Lower leg skin (tissue), 4 donors: ENCODE measurements around the gene PPL. TPM values are rescaled to one million over a fixed set of nuclear protein-coding genes. Genes with fewer than 3 reads are reported as not detected.

ENCODE experiments used
- DNase-seq, 2 donors: peaks; one replicate each; pipeline ENCODE4 v3.0.0-alpha.2; 2019; ENCODE audit warnings: low spot score in 2 of 2
- H3K4me3 ChIP-seq: fragments of 200-600 bp; sonication (generic); 2 replicates; pipeline ENCODE4 v1.5.1; 2017; ENCODE audit warnings: mild to moderate bottlenecking, low read depth; ENCODE audit not compliant: poor library complexity, severe bottlenecking
- POLR2A ChIP-seq, 2 donors: fragments of 450-650 bp; IDR thresholded peaks; one replicate each; pipeline ENCODE4 v1.6.1; 2016 to 2017; ENCODE audit warnings: antibody characterized with exemption in 2 of 2, mild to moderate bottlenecking in 1 of 2, moderate library complexity in 1 of 2
- WGBS, 2 donors: methylation state at CpG; one replicate each; pipeline ENCODE4 v1.1.5; 2018; 5-methylcytosine and 5-hydroxymethylcytosine counted together
- intact Hi-C: fragments of 100-400 bp; cut with DNase I; formaldehyde crosslinking; loops from one replicate; pipeline ENCODE4 v1.15.0; 2023; ENCODE audit warnings: low total_unique reads
- total RNA-seq, 4 donors: library from RNA; depleted of rRNA; stranded (reverse); fragments of >200 nt; gene quantifications; one replicate each; pipeline ENCODE4 v1.1.0, GENCODE V29; 2016
- TF ChIP-seq, protein P1 (sequence below), 3 donors: fragments of 450-650 bp; IDR thresholded peaks; one replicate each; pipeline ENCODE4 v1.5.1; 2016; ENCODE audit warnings: antibody characterized with exemption in 3 of 3, mild to moderate bottlenecking in 3 of 3, moderate library complexity in 2 of 3

The PPL gene
- total RNA-seq, 4 donors from 2014 or later = 445 to 545 (median 495) TPM

DNA sequence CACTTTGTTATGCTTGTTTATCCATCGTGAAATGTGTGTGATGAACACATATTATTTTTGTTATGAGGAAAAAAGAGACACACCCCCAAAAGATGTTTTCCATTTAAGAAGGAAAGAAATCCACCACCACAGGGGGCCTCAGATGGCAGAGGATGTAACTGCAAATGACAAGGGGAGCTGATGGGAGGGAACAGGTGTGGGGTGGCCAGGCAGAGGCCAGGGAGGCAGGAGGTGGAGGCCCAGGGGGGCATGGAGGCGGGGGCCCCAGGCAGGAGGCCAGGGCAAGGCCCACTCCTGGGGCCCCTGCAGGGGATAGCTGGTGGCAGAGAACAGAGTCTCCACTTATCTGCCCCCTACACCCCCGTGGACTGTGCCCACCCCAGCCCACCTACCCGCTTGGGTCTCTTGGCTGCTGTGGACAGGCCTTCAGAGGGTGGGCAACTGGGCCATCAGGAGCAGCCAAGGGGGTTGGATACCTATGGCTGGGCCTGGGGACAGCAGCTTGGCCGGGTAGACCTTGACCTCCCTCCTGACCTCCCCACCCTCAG lies 28.0 kb downstream of the PPL start:
- TF ChIP-seq POLR2A (IDR thresholded peaks at IDR 0.05) = no peak
- TF ChIP-seq, protein P1, sequence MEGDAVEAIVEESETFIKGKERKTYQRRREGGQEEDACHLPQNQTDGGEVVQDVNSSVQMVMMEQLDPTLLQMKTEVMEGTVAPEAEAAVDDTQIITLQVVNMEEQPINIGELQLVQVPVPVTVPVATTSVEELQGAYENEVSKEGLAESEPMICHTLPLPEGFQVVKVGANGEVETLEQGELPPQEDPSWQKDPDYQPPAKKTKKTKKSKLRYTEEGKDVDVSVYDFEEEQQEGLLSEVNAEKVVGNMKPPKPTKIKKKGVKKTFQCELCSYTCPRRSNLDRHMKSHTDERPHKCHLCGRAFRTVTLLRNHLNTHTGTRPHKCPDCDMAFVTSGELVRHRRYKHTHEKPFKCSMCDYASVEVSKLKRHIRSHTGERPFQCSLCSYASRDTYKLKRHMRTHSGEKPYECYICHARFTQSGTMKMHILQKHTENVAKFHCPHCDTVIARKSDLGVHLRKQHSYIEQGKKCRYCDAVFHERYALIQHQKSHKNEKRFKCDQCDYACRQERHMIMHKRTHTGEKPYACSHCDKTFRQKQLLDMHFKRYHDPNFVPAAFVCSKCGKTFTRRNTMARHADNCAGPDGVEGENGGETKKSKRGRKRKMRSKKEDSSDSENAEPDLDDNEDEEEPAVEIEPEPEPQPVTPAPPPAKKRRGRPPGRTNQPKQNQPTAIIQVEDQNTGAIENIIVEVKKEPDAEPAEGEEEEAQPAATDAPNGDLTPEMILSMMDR (IDR thresholded peaks at IDR 0.05) = no peak
- H3K4me3 ChIP-seq = no peak overlapping the region
- no peak for DNase-seq
- intact Hi-C loops = no loop called here
- 83 to 86% methylated on average over 5 of the region's 5 CpGs for WGBS, 2 donors

DNA sequence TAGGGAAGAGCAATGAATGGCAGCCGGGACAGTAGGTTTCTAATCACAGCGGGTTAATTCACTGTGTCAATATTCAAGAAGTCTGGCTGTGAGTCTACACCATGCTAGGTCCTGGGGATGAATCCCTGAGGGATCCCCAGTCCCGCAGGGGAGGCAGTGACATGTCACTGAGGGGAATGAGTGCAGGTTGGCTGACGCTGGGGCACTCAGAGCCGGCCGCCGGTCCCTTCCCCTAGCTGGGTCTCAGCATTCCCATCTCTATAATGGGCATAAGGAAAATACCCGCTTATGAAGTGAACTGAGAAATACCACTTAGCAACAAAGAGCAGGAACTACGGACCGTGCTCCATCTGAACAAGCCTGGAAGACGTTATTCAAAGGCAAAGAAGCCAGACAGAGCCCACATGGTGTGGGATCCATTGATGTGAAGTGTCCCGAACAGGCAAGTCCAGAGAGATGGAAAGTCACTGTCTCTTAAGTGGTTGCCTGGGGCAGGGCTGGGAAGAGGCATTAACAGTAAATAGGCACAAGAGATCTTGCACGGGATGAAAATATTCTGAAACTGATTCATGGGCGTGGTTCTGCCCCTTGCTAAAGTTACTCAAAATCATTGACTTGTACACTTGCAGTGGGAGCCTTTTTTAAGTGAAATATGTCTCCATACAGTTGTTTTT lies 31.9 kb downstream of the PPL start:
- intact Hi-C loops = no loop called here
- WGBS, 2 donors = 86 to 92% methylated on average over 14 of the region's 14 CpGs
- no peak overlapping the region for H3K4me3 ChIP-seq
- TF ChIP-seq POLR2A (IDR thresholded peaks at IDR 0.05) = no peak
- TF ChIP-seq, protein P1 (IDR thresholded peaks at IDR 0.05) = no peak
- DNase-seq = no peak

DNA sequence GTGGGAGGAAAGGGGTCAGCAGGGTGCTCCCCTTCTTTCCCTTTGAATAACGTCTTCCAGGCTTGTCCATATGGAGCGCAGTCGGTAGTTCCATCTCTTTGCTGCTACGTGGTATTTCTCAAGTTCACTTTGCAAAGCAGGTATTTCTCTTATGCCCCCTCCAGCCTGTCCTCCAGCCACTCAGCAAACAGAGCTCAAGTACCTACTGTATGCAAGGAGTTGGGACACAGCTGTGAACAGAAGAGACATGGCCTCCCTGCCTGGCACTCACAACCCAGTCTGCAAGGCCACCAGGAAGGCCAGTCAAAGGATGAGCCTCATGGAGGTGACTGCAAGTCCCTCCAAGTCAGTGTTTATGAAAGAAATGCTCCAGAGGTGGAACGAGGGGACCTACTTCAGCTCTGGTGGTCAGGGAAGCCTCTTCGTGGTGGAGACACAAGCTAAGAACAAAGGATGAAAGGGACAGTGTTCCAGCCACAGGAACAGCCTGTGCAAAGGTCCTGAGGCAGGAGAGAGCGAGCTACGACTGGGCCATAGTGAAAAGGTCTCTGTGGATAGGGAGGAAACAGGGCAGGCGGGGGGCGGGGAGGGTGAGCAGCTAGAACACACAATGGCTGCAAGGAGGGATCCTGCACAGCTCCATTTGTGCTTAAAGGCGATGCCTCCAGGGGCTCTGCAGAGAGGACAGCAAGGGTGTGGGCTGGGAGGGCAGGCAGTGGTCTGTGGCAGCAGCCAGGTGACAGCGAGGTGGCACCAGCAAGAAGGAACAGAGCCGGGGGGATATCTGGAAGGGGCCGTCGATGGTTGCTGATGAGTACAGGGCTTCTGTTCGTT lies 32.6 kb downstream of the PPL start:
- H3K4me3 ChIP-seq = no peak overlapping the region
- intact Hi-C loops = no loop called here
- no peak for DNase-seq
- TF ChIP-seq, protein P1 (IDR thresholded peaks at IDR 0.05) = no peak
- no peak for TF ChIP-seq POLR2A (IDR thresholded peaks at IDR 0.05)
- WGBS, 2 donors = 80 to 82% methylated on average over 16 of the region's 16 CpGs

DNA sequence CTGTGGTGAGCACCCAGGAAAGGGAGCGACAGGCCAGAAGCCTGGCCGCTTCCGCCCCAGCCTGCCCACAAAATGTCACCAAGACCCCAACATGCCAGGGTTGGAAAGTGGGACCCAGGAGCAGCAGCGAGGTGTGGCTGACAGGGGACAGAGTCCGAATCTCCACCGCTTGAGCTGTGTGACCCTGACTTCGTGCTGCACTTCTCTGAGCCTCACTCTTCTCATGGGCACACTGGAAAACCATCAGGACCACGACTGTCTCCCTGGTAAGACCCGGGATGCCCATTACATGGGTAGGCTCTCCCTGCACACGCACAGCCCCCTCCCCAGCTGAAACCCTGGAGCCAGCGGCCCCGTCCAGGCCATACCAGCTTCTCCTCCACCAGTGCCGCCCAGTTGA lies 34.9 kb downstream of the PPL start:
- WGBS, 2 donors = 88 to 99% methylated on average over 12 to 13 of the region's 13 CpGs
- TF ChIP-seq, protein P1 (IDR thresholded peaks at IDR 0.05) = no peak
- no peak for TF ChIP-seq POLR2A (IDR thresholded peaks at IDR 0.05)
- intact Hi-C loops = no loop called here
- no peak overlapping the region for H3K4me3 ChIP-seq
- no peak for DNase-seq

DNA sequence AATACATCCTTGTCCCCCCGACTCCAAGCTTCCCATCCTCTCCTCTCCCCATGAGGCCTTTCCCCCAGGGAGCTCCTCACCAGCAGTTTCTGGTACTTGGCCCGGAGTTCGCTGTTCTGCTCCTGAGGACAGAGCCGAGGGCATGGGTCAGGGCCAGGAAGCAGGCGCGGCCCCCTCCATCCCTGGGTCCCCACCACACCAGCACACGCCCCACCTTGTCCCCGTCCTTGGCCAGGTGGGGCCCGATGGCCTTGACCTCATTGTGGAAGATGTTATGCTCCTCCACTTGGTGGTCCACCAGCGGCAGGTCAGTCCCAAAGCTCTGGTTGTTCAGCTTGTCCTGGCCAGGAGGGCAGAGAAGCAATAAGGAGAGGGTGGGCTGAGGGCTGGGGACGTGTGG lies 36.2 kb downstream of the PPL start:
- WGBS, 2 donors = 88 to 91% methylated on average over 11 of the region's 11 CpGs

DNA sequence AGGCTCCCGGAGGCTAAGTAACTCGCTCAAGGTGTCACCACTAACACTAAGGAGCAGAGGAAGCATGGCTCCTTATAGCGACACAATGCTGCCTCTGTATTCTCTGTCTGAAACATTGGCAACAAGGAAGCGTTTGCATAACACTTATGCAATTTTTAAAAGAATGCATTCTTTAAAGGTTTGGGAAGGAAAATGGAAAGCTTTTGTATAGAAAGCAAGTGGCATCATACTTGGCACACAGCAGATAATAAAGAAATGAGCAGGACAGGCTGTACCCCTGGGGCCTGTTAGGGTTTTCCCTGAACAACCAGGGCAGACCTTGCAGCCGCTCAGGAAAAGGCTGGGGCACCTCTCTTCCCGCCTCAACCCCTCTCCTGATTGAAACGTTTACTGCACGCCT lies 36.9 kb downstream of the PPL start:
- DNase-seq = no peak
- 53 to 54% methylated on average over 8 of the region's 8 CpGs for WGBS, 2 donors
- TF ChIP-seq, protein P1 (IDR thresholded peaks at IDR 0.05) = no peak
- TF ChIP-seq POLR2A (IDR thresholded peaks at IDR 0.05) = no peak
- no peak overlapping the region for H3K4me3 ChIP-seq
- intact Hi-C loops = no loop called here

More for the DNA sequence above, 36.2 kb downstream of the PPL start:
- no peak for DNase-seq
- intact Hi-C loops = no loop called here
- no peak for TF ChIP-seq POLR2A (IDR thresholded peaks at IDR 0.05)
- H3K4me3 ChIP-seq = no peak overlapping the region
